Stimulated activated naive CD8-positive, alpha-beta T cell treated with anti-CD3 and anti-CD28 coated beads, Interleukin-15, Interleukin-2, amounts not matched to agents 100 U/mL and 50 U/mL, for 24 hours (primary cell): Measurements from ENCODE around the gene ERC2.

Experiments used
- ATAC-seq: fragments of 150-1000 bp; cut with Tn5 transposase; one replicate; pipeline ENCODE4 v1.10.0; 2021
- DNase-seq: peaks from one replicate; pipeline ENCODE4 v3.0.0; 2021

Gene ERC2

DNA sequence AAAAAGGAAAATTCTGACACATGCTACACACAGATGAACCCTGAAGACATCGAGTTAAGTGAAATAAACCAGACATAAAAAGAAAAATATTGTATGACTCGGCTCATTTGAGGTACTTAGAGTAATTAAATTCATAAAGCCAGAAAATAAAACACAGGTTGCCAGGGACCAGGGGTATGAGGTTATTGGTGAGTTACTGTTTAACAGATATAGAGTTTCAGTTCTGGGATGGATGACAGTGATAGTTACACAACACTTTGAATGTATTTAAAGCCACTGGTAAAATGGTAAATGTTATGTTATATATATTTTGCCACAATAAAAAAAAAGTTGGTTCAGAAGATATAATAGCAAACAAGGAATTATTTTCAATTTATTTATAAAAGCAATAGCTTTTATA lies 545.1 kb downstream of the ERC2 start:
- no peak for ATAC-seq
- DNase-seq = no peak

DNA sequence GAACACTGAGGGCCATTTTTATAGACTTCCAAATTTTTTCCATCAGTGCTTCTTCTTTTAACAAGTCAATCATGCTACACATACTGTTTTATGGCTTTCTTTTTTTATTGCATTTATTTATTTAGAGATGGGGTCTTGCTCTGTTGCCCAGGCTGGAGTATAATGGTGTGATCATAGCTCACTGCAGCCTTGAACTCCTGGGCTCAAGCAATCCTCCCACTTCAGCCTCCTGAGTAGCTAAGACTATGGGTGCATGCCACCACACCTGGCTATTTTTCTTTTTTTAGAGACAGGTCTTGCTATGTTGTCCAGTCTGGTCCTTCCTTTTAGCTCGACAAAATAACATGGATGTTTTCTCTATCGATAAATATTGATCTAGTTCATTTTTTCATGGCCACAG lies 555.4 kb downstream of the ERC2 start:
- DNase-seq (no peak), ATAC-seq (no peak)

DNA sequence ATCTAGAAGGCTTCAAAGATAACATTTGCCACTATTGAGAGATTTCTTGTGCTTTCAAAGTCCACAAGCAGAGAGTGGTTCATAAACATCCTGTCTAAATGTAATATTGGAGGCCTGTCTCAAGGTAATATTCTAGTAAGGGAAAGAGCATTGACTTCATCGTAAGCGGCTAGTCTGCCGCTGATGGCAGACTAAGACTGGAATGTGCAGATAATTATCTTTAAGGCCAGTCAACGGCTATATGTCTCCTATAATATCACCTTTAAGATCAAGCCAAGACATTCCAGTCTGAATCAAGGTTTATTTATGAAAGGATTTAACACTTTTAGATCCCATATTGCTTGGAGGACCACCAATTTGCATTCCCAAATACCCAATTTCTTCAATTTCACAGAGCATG lies 557.0 kb downstream of the ERC2 start:
- no peak for DNase-seq
- ATAC-seq = no peak

DNA sequence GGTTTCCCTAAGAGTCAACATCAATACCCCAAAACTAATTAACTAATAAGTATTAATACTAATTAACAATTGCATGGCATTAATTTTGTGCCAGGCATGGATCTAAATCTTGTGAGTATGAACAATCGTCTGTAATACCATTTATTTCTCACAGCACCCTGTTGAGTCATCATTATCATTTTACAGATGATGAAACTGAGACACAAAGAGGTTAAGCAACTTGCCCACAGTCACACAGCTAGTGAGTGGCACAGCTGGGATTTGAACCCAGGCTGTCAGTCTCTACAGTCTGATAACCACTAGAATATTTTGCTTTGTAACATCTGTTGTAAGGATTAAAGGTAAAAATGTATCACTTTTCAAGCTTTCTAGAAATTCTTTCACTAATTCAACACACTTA lies 557.7 kb downstream of the ERC2 start:
- DNase-seq = no peak
- no peak for ATAC-seq

DNA sequence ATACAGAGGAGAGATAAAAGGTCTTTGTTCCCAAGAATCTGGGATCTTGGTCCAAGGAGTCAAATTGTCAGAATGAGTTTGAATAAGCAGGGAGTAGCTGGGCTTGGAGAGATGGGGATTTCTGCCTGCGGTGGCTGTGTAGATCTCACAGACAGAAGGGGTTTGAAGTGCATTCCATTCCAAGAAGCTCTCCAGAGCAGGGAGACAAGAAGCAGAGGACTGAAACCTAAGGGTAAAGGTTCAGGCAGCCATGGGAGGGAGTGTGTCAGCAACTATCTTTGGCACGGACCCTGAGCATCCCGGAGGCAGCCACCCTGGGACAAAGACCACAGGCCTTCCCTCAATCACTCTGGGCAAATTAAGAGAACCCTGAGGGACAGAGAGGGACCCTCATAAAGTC lies 558.9 kb downstream of the ERC2 start:
- ATAC-seq (no peak), DNase-seq (no peak)

DNA sequence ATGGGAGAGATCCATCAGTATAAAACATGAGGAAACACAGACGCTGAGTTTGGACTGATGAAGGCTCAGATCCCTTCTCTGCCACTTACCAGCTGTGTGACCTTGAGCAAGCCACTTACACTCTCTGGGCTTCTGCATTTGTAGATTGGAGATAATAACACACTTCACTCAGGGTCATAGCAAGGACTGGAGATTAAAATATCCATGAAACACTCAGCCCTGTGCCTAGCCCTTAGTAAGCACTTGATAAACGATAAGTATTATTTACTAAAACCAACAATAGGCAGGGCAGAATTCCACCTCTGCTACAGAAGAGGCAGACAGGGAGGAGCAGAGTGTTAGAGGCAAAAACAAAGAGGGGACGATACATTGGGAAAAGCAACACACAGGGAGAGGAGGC lies 560.7 kb downstream of the ERC2 start:
- ATAC-seq (no peak), DNase-seq (no peak)

DNA sequence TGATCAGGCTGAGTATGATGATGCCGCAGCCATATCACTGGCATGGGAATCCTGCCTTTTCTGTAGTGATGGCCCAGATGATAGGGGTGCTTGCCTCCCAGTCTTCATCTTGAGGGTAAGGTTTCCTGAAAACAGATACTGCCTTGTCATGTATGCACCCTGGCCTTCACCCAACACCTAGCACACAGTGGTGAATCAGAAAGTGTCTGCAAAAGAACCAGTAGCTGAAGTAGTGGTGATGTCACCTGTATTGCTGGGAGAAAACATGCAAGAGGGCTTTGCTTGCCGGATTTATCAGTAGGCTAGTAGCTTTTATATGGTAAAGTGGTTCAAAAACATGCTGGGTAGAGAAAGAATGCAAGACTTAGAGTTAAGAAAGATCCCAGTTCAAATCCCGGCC lies 561.4 kb downstream of the ERC2 start:
- no peak for ATAC-seq
- no peak for DNase-seq

DNA sequence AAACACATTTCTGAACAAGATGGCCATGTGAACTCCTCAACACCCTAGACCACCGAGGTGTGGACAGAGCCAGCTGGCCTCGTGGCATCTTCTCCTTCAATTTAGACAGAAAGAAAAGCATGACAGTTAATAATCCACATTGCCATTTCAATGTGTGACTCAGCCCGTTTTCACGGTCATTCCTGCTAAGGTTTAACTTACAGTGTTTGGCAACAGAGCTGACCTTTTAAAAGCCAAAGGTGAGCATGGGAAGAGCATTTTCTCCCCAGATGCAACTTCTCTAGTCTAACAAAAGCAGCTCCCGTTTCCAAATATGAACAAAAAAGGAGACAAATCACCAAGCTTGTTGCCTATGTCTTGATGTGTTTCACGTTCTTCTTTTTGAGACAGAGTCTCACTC lies 563.6 kb downstream of the ERC2 start:
- no peak for DNase-seq
- no peak for ATAC-seq

DNA sequence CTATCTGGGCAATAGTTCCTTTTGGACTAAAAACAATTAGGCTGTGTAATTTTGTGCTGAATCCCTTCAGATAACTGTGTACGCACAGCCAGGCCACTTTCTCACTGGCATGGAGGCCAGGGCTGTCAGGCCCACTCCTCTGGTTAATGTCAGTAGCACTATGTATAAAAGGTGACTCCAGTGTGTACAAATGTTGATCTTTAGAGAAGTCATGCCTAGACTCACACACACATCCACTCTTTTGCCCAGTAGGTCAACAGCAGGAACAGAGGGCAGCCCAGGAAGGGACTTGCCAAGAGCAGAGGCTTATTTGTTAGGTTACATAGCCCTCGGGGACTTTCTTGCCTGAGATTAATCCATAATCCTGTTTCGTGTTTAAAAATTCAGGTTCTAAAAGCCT lies 564.6 kb downstream of the ERC2 start:
- ATAC-seq (no peak), DNase-seq (no peak)

DNA sequence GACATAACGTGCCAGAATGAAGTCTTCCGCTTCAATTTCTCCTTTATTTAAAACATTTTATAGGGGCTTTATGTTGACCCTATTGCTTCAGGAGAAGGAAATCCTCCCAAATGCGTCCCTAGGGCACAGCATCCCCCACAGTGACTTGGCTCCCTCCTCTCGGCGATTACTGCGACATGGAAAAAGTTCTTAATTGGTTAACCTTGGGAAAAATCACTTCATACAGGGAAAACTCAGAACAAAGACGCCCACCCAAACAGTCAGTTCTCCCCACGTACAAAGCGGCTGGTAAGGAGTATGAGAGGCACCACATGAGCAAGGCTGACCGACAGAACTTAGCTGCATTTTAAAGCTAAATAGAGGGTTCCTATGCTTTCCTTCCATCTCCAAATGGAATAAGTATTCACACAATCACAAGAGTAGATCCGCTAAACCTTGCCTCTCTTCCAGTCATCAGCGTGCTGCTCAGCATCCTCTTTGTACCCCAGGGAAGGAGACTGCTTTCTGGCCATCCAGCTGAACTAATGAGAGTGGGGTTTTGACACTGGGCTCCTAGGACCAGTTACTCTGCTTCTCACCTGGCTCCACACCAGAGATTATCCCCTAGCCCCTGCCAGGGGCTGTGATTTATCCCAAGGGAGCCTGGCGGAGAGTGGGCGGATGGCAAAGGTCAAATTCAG lies 565.9 kb downstream of the ERC2 start:
- DNase-seq (no peak), ATAC-seq (no peak)

DNA sequence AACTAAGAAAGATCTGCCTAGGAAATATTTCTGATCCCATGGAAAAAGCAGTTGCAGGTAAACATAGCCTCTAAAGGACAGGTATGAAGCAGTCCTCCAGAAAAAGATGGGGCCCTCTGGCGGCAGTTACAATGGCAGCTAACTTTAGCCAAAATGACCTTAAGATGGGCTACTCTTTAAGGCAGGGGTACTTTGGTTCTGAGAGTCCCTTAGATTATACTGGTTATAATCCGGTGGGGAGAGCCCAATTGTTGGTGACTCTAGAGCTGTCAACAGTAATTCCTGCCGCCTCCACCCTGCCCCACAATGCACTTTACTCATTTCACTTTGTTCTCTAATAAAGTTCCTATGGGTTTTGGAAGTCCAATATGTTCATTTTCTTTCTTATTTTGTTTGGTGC lies 568.4 kb downstream of the ERC2 start:
- DNase-seq (no peak), ATAC-seq (no peak)

DNA sequence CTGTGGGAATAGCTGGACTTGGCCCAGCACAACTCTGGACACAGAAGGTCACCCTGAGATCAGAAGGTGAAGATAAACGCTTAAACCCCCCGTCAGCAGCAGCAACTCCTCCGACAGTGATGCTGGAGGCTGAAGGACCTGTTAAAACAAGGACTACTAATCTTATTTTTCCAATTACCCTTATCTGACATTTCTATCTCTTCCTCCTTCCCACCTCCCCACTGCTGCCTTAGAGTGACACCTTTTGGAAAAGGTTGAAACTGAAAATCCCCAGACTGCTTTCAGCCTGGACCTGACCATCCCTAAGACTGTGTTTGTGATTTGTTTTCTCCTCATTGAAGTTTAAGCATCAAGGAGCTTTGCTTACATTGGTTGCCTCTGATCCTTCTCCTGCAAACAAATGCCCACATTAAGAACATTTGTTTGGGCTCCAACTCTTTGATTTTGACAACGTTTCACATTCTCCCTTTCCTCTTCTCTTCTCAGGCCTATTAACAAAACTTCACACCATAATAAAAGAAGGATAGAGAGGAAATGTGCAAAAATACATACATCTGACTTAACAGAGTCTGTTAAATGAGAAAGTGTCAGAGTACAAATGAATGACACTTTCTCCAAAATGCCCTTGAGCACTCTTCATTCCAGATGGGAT lies 570.6 kb downstream of the ERC2 start:
- ATAC-seq (no peak), DNase-seq (no peak)

DNA sequence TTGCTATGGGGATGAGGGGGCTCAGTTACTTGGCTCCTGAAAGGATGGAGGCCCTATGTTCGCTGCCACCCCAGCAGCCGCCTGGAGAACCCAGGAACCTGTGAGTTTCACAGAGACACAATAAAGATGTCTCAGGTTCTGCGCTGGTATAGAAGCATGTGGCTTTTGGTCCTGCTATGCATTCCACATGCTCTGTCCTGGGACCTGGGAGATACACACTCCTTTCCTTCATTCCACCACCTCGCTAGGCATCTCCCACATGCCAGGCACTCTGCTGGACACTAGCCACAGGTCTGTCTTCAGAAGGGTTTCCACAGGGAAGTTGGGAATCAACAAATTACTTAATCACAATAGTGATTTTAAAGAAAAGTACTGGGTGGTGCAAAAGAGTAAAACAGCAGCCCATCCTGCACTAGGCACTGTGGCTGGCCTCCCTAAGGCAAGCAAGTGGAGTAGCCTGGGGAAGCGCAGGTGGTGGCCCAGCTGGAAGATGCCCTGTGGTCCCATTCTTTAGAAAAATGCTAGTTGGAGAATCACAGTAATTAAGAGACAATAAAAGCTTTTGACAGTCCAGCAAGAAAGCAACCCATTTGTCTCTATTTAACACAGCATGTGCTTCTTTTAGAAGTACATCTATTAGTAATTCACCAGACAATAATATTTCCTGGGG lies 572.2 kb downstream of the ERC2 start:
- ATAC-seq = no peak
- no peak for DNase-seq

DNA sequence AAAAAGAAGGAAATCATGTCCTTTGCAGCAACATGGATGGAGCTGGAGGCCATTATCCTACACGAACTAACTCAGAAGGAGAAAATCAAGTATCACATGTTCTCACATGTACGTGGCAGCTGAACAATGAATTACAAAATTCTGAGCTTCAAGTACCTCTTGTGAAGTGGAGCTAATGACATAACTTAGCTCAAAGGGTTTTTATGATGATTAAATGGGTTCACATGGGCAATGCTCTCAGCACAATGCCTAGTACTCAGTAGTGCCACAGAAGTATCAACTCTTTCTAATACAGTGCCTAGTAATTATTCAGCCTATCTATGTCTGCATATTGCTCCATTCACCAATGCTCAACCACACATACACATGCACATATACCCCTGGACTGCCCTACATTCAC lies 573.7 kb downstream of the ERC2 start:
- ATAC-seq (no peak), DNase-seq (no peak)

DNA sequence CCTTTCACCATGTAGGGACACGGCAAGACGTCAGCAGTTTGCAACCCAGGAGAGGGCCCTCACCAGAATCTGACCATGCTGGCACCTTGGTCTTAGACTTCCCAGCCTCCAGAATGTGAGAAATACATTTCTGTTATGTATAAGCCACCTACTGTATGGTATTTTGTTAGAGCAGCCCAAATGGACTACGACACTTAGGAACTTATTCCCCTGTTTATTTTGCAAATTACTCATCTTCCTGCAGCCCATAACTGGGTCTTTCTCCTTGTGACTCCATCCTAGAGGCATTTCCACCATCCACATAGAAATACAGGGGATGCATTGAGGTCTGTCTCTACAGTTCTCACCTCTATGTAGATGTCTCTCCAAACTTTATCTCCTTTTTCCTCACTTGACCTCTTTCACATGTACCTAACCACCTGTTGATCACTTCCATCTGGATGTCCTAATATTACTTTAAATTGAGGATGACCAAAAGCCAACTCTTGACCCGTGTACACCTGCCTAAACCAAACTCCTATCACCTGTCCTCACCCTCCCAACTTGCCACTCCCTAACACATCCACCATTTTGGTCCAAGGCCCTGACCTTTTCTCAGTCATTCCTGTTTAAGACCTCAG lies 575.1 kb downstream of the ERC2 start:
- DNase-seq (no peak), ATAC-seq (no peak)

DNA sequence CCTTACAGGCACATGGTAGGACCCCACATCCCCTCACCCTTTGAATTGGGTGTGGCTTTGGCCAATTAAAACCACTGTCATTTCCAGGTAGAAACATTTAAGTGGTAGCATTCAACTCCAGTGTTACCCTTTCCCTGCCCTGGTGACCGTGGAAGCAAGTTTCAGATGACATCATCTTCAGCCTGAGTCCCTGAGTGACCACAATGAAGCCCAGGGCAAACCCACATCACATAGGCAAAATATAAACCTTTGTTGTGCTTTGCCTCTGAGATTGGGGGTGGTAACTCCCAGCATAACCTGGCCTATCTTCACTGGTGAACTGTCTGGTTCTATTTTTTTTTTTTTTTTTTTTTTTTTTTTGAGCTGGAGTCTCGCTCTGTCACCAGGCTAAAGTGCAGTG lies 577.2 kb downstream of the ERC2 start:
- ATAC-seq = no peak
- DNase-seq = no peak

DNA sequence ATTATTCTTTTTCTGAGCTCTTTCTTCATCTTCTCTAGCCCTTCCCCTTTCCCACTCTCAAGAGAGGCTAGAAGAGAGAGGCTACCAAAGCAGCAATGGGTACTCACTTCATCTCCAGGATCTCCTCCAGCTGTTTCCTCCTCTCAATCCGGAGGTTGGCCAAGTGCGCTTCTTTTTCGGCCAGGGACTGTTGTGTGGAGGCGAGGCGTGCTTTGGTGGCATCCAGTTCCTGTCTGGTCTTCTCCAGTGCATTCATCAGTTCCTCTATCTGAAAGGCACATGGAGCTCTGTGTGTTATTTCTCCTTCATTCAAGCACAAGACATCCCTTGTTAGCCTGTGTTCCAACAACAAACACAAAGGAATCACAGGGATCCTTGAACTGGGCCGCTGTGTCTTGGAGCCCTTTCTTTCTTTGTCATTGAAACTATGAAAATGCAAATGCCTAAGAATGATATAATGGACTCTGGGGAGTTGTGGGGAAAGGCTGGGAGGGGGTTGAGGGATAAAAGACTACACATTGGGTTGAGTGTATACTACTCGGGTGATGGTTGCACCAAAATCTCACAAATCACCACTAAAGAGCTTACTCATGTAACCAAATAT lies 579.9 kb downstream of the ERC2 start:
- ATAC-seq (no peak), DNase-seq (no peak)

DNA sequence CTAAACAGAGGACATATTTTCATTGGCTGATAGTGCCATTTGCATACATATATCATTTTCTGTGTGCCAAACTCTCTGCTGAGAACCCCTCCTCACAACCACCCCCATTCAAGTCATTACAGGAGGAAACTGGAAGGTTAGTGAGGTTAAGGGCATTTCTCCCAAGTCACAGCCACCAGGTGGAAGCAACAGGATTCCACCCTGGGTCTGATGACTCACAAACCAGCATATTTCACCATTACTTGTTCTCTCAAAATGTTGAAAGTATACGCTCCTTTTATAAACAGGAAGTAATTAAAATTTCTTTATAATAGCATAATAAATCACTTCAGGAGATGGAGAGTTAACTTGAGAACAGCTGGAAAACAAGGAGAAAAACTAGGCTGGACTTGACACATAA lies 582.5 kb downstream of the ERC2 start:
- ATAC-seq (no peak), DNase-seq (no peak)

DNA sequence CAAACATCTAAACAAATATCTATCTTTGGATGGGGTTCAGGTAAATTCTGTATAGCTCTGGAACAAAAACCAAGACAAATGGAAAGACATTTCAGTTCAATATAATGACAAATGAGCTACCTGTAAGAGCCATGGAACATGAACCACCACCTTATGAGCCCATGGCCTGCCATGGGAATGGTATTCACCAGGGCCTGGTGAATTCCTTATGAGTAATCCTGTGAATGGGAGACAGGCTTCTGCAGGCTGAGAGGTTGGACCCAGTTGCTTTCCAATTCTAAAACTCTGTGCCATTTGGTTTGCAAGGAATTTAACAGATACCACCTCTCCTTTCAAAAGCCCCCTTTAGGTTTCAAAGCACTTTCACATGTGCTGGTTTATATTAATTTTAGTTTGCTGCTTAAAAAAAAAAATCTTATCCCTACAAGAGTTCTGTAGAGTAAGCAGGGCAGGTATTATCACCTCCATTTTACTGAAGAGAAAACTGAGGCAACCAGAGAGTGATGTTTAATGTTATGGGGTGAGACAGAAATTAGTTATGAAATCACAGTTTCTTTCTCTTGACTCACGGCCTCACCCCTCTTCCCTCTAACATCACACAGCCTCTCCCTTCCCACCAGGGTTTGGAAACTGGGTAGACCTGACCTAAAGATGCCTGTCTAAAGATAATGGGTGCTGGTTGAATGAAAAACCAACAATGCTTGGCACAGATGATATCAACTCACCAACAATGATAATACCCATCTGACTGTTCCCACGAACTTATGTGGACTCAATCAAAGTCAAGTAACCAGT lies 583.6 kb downstream of the ERC2 start:
- DNase-seq (no peak), ATAC-seq (no peak)

DNA sequence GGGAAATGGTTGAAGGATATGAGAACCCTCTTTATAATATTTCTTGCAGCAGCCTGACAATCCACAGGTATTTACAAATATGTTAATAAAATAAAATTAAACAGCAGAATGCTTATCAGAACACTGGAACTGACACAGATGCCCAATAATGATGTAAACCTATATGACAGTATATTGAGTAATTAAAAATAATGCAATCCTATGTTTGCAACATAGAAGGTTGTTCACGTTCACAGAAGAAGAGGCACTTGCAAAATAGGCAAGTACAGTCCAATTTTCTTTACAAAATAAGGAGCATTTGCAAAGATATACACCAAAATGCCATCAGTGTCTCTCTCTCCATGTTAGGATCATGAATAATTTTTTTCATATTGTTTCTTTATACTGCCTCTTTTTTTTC lies 584.2 kb downstream of the ERC2 start:
- DNase-seq = no peak
- ATAC-seq = no peak

DNA sequence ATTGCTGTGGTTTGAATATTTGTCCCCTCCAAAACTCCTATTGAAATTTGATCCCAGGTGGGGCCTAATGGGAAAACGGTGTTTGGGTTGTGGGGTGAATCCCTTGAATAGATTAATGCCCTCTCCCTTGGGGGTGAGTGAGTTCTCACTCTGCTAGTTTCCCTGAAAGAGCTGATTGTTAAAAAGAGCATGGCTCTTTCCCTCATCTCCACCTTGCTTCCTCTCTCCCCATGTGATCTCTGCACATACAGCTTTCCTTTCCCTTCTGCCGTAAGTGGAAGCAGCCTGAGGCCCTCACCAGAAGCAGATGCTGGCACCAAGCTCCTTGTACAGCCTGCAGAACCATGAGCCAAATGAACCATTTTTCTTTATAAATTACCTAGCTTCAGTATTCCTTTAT lies 586.3 kb downstream of the ERC2 start:
- DNase-seq = no peak
- no peak for ATAC-seq

DNA sequence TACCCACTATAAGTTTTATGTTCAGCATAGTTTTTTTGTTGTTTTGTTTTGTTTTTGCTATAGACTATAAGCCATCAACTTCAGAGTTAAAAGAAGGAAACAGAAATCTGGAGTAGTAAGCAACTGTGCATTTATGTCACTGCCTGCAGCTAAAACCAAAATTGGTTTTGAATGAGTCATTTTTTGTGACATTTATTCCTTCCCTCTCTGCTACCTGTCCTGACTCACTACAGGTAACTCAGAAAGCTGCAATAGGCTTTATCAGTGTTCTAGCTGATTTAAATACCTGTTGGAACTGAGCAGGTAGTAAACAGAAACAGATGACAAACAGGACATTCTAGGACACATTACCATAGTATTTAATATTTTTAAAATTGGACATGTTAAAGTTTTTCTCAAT lies 587.9 kb downstream of the ERC2 start:
- ATAC-seq (no peak), DNase-seq (no peak)
